GM12864 (cell line): ENCODE data around the gene LARGE1.

Experiments
- DNase-seq: peaks from one replicate; pipeline ENCODE4 v3.0.0-alpha.2; 2011; ENCODE audit warnings: low read depth
- H3K4me3 ChIP-seq: 2 replicates; pipeline ENCODE4 v1.5.1; 2011; ENCODE audit warnings: mild to moderate bottlenecking, low read depth, low read length, control low read depth
- TF ChIP-seq, protein P1 (sequence below): IDR thresholded peaks from 2 replicates; pipeline ENCODE4 v1.5.1; 2011; ENCODE audit warnings: low read depth, mild to moderate bottlenecking, moderate library complexity, low read length, control low read depth, inconsistent platforms; ENCODE audit errors: missing control alignments

Gene LARGE1

DNA sequence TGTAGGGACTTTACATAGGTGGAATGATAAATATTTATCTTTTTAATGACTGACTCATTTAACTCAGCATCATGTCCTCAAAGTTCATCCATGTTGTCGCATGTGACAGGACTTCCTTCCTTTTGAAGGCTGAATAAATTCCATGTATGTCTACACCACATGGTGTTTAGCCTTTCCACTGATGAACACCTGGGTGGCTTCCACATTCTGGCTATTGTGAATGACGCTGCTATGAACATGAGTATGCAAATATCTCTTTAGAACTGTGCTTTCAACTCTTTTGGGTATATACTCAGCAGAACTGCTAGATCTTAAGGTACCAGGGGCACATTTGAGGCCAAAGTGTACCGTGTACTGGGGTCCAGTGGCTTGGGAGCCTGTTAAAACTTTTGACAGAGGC lies 24.1 kb downstream of the LARGE1 start:
- H3K4me3 ChIP-seq, result peak overlapping the region; percentile 39
- DNase-seq, result peak; percentile 49
- TF ChIP-seq, protein P1, sequence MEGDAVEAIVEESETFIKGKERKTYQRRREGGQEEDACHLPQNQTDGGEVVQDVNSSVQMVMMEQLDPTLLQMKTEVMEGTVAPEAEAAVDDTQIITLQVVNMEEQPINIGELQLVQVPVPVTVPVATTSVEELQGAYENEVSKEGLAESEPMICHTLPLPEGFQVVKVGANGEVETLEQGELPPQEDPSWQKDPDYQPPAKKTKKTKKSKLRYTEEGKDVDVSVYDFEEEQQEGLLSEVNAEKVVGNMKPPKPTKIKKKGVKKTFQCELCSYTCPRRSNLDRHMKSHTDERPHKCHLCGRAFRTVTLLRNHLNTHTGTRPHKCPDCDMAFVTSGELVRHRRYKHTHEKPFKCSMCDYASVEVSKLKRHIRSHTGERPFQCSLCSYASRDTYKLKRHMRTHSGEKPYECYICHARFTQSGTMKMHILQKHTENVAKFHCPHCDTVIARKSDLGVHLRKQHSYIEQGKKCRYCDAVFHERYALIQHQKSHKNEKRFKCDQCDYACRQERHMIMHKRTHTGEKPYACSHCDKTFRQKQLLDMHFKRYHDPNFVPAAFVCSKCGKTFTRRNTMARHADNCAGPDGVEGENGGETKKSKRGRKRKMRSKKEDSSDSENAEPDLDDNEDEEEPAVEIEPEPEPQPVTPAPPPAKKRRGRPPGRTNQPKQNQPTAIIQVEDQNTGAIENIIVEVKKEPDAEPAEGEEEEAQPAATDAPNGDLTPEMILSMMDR, result no peak

DNA sequence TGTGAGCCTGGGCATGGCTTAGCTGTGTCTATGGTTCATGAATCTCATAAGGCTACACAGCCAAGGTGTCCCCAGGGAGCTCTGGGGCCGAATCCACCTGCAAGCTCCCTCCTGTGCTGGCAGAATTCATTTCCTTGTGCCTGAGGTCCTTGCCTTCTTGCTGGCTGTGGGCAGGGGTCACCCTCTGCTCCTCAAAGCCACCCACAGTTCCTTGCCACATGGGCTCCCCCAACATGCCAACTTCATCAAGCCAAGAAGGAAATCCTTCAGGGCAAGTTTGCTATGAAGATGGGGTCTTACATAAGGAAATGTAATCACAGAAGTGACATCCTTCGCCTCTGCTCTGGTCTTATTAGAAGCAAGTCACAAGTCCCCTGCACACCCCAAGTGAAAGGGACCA lies 24.8 kb downstream of the LARGE1 start:
- no peak for DNase-seq
- TF ChIP-seq, protein P1, result no peak
- H3K4me3 ChIP-seq, result no peak overlapping the region

DNA sequence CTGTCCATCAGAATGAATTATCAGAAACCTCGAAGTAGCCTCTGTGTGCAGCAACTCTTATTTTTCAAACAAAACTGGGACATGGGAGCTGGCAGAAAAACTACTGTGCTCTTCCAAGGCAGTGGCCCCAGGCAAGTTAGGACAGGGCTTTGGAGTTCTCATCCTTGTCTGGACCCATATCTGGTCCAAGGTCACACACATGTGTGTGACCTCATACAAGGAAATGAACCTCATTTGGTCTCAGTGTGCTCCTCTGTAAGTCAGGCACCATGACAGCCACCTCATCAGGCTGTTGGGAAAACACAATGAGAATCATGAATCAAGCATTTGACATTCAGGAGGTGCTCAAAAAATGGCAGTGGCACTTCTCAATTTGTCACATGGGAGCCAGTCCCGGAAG lies 25.8 kb downstream of the LARGE1 start:
- H3K4me3 ChIP-seq, result no peak overlapping the region
- DNase-seq, result no peak
- TF ChIP-seq, protein P1, result no peak

DNA sequence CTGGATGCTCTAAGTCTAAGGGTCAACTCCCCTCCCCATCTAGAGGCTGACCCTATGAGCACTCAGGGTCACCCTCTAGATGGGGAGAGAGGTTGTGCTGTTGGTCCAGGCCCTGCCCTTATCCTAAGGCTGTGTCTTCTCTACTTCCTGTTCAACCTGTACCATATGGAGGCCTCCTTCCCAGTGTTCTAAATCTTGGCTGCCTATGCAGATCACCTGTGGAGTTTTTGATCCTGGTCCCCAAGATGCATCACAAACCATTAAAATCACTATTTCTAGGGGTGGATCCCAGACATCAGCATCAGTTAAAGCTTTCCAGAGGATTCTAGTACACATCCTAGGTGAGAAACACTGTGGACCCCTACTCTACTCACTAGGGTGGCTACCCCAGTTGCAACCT lies 26.2 kb downstream of the LARGE1 start:
- DNase-seq, result no peak
- no peak overlapping the region for H3K4me3 ChIP-seq
- TF ChIP-seq, protein P1, result no peak

DNA sequence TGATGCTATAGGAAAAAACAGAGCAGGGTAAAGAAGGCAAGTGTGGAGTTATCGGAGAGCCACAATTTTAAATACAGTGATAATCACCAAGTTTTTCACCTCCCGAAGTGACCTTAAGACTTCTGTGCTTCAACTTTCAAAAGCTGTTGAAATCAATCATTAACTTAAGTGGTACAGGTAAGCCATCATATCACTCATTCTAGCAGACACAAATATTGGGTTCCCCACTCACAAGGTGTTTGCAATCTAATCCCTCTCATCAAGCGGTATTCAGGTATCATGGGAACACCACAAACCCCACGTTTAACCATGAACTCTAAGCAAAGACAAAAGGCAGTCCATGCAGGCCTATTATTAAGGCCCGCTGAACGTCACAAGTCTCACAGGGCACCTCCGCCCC lies 26.8 kb downstream of the LARGE1 start:
- TF ChIP-seq, protein P1, result no peak

DNA sequence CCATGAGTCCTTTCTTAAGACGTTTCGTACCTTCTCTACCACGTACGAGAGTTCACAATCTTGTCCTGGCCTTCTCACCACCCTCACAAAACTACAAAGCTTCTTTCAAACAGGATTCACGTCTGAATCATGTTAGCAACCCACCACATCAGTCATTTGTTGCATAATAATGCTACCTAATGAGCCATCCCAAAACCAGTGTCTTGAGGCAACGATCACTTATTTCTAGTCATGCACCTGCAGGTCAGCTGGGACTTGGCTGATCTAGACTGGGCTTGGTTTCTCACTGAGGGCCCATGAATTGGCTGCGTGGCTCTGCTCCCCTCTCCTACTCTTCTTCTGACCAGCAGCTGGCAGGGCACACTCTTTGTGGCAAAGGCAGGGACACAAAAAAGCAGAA lies 28.3 kb downstream of the LARGE1 start:
- DNase-seq, result no peak
- TF ChIP-seq, protein P1, result no peak
- H3K4me3 ChIP-seq, result no peak overlapping the region

More for the DNA sequence above, 26.8 kb downstream of the LARGE1 start:
- no peak for DNase-seq
- no peak overlapping the region for H3K4me3 ChIP-seq

DNA sequence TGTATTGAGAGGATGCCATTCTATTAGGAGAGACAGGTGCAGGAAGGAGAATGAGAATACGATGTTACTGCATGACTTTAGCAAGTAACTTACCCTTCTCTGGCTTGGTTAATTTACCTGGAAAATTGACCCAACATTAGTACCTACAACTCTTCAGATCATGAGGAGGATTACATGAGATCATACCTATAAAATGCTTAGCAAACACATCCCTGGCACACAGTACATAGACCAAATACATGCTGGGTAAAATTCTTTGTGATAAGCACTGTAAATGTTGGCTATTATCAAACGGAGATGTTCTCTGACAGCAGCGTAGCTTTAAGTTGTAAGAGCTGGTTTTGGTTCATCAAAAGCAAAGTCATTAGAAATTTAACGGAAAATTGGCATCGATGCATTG lies 28.8 kb downstream of the LARGE1 start:
- H3K4me3 ChIP-seq, result no peak overlapping the region
- TF ChIP-seq, protein P1, result no peak
- no peak for DNase-seq
